CD4-positive, alpha-beta T cell (primary cell): ENCODE data around the gene HIVEP1. TPM values are rescaled to one million over a fixed set of nuclear protein-coding genes. Genes with fewer than 3 reads are reported as not detected.
A peak's percentile ranks its signal among the peaks of the same experiment; 100 is the strongest.

Experiments used
- ATAC-seq: fragments of 200-7000 bp; cut with Tn5 transposase; one replicate; pipeline ENCODE4 v1.10.0; 2022; ENCODE audit warnings: mild to moderate bottlenecking; ENCODE audit not compliant: poor library complexity
- CTCF ChIA-PET: fragments of 350-600 bp; sonication (Branson Sonifier 250); formaldehyde crosslinking; loops from one replicate; lab custom pipeline; 2021; ENCODE audit warnings: antibody characterized with exemption, inconsistent platforms; lab: Charles Lee
- POLR2A ChIA-PET: fragments of 350-600 bp; sonication (Branson Sonifier 250); formaldehyde crosslinking; loops from one replicate; lab custom pipeline; 2021; ENCODE audit warnings: antibody characterized with exemption, inconsistent platforms; lab: Charles Lee
- DNase-seq, 14 experiments: peaks; one replicate each; pipeline ENCODE4 v3.0.0-alpha.2; 2013 to 2020; ENCODE audit warnings: mixed read lengths in 2 of 14
- H3K27ac ChIP-seq, 2 donors: one replicate each; pipeline versions ENCODE4 v1.5.1 to v1.7.0; 2013; ENCODE audit warnings: low read length in 2 of 2, low read depth in 1 of 2, mild to moderate bottlenecking in 1 of 2
- H3K27me3 ChIP-seq, 2 experiments: 1 replicate in 1 of 2; 2 replicates in 1 of 2; pipeline versions ENCODE4 v1.6.1 to v1.7.0; 2013; ENCODE audit warnings: low read length in 2 of 2, control low read depth in 1 of 2, mild to moderate bottlenecking in 1 of 2, moderate library complexity in 1 of 2; ENCODE audit not compliant: insufficient read depth in 2 of 2, control insufficient read depth in 1 of 2
- H3K36me3 ChIP-seq: one replicate; pipeline ENCODE4 v1.6.1; 2013; ENCODE audit warnings: low read length, control low read depth; ENCODE audit not compliant: insufficient read depth
- H3K4me1 ChIP-seq: one replicate; pipeline ENCODE4 v1.6.1; 2013; ENCODE audit warnings: low read length, control low read depth; ENCODE audit not compliant: insufficient read depth
- H3K4me3 ChIP-seq: one replicate; pipeline ENCODE4 v1.5.1; 2013; ENCODE audit warnings: mild to moderate bottlenecking, low read length, moderate library complexity
- H3K9me3 ChIP-seq, 2 experiments: 1 replicate in 1 of 2; 2 replicates in 1 of 2; pipeline versions ENCODE4 v1.6.1 to v1.7.0; 2013; ENCODE audit warnings: low read length in 2 of 2, mild to moderate bottlenecking in 2 of 2, control low read depth in 1 of 2, moderate library complexity in 1 of 2; ENCODE audit not compliant: control insufficient read depth in 1 of 2, insufficient read depth in 1 of 2
- H3K27ac Mint-ChIP-seq: one replicate; pipeline ENCODE4 v1.8.0; 2020; ENCODE audit warnings: mixed read lengths
- H3K27me3 Mint-ChIP-seq: one replicate; pipeline ENCODE4 v1.8.0; 2021; ENCODE audit warnings: mixed read lengths
- H3K36me3 Mint-ChIP-seq: one replicate; pipeline ENCODE4 v1.8.0; 2021; ENCODE audit warnings: low read depth, mixed read lengths
- H3K4me1 Mint-ChIP-seq: one replicate; pipeline ENCODE4 v1.8.0; 2021; ENCODE audit warnings: low read depth, mixed read lengths
- H3K4me3 Mint-ChIP-seq: one replicate; pipeline ENCODE4 v1.8.0; 2020; ENCODE audit warnings: mild to moderate bottlenecking, mixed read lengths
- H3K9me3 Mint-ChIP-seq: one replicate; pipeline ENCODE4 v1.8.0; 2020; ENCODE audit warnings: mixed read lengths
- CTCF ChIP-seq: fragments of 200-600 bp; IDR thresholded peaks from one replicate; pipeline ENCODE4 v1.8.0; 2022; ENCODE audit warnings: antibody characterized with exemption, mild to moderate bottlenecking
- intact Hi-C, 2 experiments: fragments of 100-400 bp; cut with DNase I in 1 of 2; cut with micrococcal nuclease in 1 of 2; formaldehyde crosslinking; loops; one replicate each; pipeline versions ENCODE4 v1.15.1 to v1.9.0; 2023 to 2025; cut with DNase I, micrococcal nuclease
- polyA plus RNA-seq, 2 donors: library from polyadenylated mRNA; unstranded; fragments of 120-200 nt; gene quantifications; one replicate each; pipeline ENCODE4 v1.2.1, GENCODE V29; 2013
- total RNA-seq, 174 experiments: library from RNA in 2 of 174; stranded (reverse) in 2 of 174; gene quantifications; one replicate each; pipeline ENCODE4 v1.2.3 and lab custom pipeline; 2021 to 2026

The HIVEP1 gene
- total RNA-seq (10 to 100 TPM; 76.3 to 78.8 TPM), total RNA-seq (lab: John Stamatoyannopoulos, UW) (32.5 to 273 (median 72.6) reads per million in 172 experiments)
- polyA plus RNA-seq (2013, experiment 1 of 2): 18.7 TPM
- 22.6 TPM for polyA plus RNA-seq (2013, experiment 2 of 2)

- Histone ChIP-seq H3K4me3 (peak within 1 kb of the TSS; percentile 88), H3K27me3 (no peaks in the 10 kb centered on the region), H3K4me1 (peaks cover 28% of the 10 kb centered on the region), H3K9me3 (no peaks in the 10 kb centered on the region), H3K27ac (peak within 1 kb of the TSS; percentile 31 to 73), H3K36me3 (peaks cover 9% of the 10 kb centered on the region)
- intact Hi-C loops: loop anchor here (2.0 to 10.0 kb wide), 5 partner anchors 41 to 1803 kb away; partner anchors contain the start of genes MCUR1 (in 1 of the 2) and TBC1D7 (in 1 of the 2)
- H3K36me3 Mint-ChIP-seq: peaks cover 56% of the 10 kb centered on the region
- H3K9me3 Mint-ChIP-seq: no peaks in the 10 kb centered on the region
- ChIA-PET CTCF (interaction anchor here (1.3 kb wide), 1 partner anchor 38 kb away, joined by 4 read pairs; no protein-coding TSS in a partner anchor), POLR2A (interaction anchor here (0.6 to 6.9 kb wide), 12 partner anchors 11 to 300 kb away, joined by 3 to 89 read pairs (median 4); no protein-coding TSS in a partner anchor)
- peak within 1 kb of the TSS; percentile 98 for H3K27ac Mint-ChIP-seq
- H3K4me1 Mint-ChIP-seq: peaks cover 69% of the 10 kb centered on the region
- peaks cover 5% of the 10 kb centered on the region for H3K27me3 Mint-ChIP-seq
- DNase-seq (peak in 2 of 14 experiments; percentile 9 to 24), ATAC-seq (no peak)
- no peak for TF ChIP-seq CTCF
- H3K4me3 Mint-ChIP-seq: peak within 1 kb of the TSS; percentile 100
These were observed at the start of gene HIVEP1 for GRCh38 chr6:12012038-12012557. TSS of gene HIVEP1 (plus strand) at chr6:12012312. CDS start at chr6:12015629, 3,317 bp downstream.

GRCh38 chr6:11963756-11964500, 48.2 kb upstream of the HIVEP1 start:
- Histone ChIP-seq H3K27me3 (no peaks in the 10 kb centered on the region), H3K27ac (no peak overlapping the region), H3K4me3 (no peak overlapping the region), H3K9me3 (no peaks in the 10 kb centered on the region), H3K4me1 (no peaks in the 10 kb centered on the region), H3K36me3 (no peaks in the 10 kb centered on the region)
- H3K27ac Mint-ChIP-seq: no peak overlapping the region
- DNase-seq: no peak
- ChIA-PET POLR2A (no interaction called here), CTCF (no interaction called here)
- no peaks in the 10 kb centered on the region for H3K9me3 Mint-ChIP-seq
- intact Hi-C loops: no loop called here
- H3K36me3 Mint-ChIP-seq: no peaks in the 10 kb centered on the region
- no peak overlapping the region for H3K4me3 Mint-ChIP-seq
- no peaks in the 10 kb centered on the region for H3K27me3 Mint-ChIP-seq
- no peak for ATAC-seq
- TF ChIP-seq CTCF: no peak
- H3K4me1 Mint-ChIP-seq: no peaks in the 10 kb centered on the region

- ChIA-PET POLR2A (no interaction called here), CTCF (no interaction called here)
- Mint-ChIP-seq H3K27me3 (no peaks in the 10 kb centered on the region), H3K36me3 (no peaks in the 10 kb centered on the region), H3K27ac (no peak overlapping the region), H3K4me1 (no peaks in the 10 kb centered on the region), H3K4me3 (no peak overlapping the region), H3K9me3 (no peaks in the 10 kb centered on the region)
- H3K4me1 ChIP-seq: no peaks in the 10 kb centered on the region
- no peak for DNase-seq
- H3K27me3 ChIP-seq: no peaks in the 10 kb centered on the region
- H3K9me3 ChIP-seq: no peaks in the 10 kb centered on the region
- H3K4me3 ChIP-seq: no peak overlapping the region
- no peak for TF ChIP-seq CTCF
- ATAC-seq: no peak
- H3K27ac ChIP-seq: no peak overlapping the region
- no peaks in the 10 kb centered on the region for H3K36me3 ChIP-seq
- intact Hi-C loops: no loop called here
These were observed 47.3 kb upstream of the HIVEP1 start for GRCh38 chr6:11964729-11965335.
